A172 (cell line): ENCODE data around the gene DERL3. TPM values are rescaled to one million over a fixed set of nuclear protein-coding genes. Genes with fewer than 3 reads are reported as not detected.
A peak's percentile ranks its signal among the peaks of the same experiment; 100 is the strongest.
"Not testable (repeated sequence)": the region's sequence is repeated elsewhere in the genome, so short reads cannot be mapped to it uniquely, and the experiment has no call there.

Experiments
- DNase-seq: peaks from one replicate; pipeline ENCODE4 v3.0.0-alpha.2; 2015; ENCODE audit warnings: low spot score
- total RNA-seq: library from RNA; depleted of rRNA; stranded (reverse); fragments of >200 nt; shearing (Covaris generic); gene quantifications from 2 replicates; pipeline ENCODE4 v1.2.3, GENCODE V29; 2014; rRNA removed

Gene DERL3
- 0.79 and 1.7 TPM in 2 replicates for total RNA-seq

GRCh38 chr22:23838681-23839468 lies at the start of gene DERL3:
DERL3 (minus strand) TSS chr22:23839006; CDS start chr22:23838987, 19 bp downstream.
- DNase-seq = peak; percentile 95

GRCh38 chr22:23884140-23884539 lies 45.3 kb upstream of the DERL3 start:
- no peak for DNase-seq

- DNase-seq = no peak
These were observed 44.9 kb upstream of the DERL3 start for GRCh38 chr22:23883658-23884057.

GRCh38 chr22:23882370-23882769 lies 43.6 kb upstream of the DERL3 start:
- no peak for DNase-seq

- no peak for DNase-seq
These were observed 39.4 kb upstream of the DERL3 start for GRCh38 chr22:23878219-23878618.

GRCh38 chr22:23877566-23877965 lies 38.8 kb upstream of the DERL3 start:
- no peak for DNase-seq

GRCh38 chr22:23875801-23876200 lies 37.0 kb upstream of the DERL3 start:
- DNase-seq = no peak

GRCh38 chr22:23874871-23875270 lies 36.1 kb upstream of the DERL3 start:
- no peak for DNase-seq

- DNase-seq = no peak
These were observed 29.8 kb upstream of the DERL3 start for GRCh38 chr22:23868580-23868979.

GRCh38 chr22:23864499-23865154 lies 25.8 kb upstream of the DERL3 start:
- not testable (repeated sequence) for DNase-seq

GRCh38 chr22:23862103-23862502 lies 23.3 kb upstream of the DERL3 start:
- no peak for DNase-seq

GRCh38 chr22:23860187-23860586 lies 21.4 kb upstream of the DERL3 start:
- not testable (repeated sequence) for DNase-seq

- DNase-seq = no peak
These were observed 20.4 kb upstream of the DERL3 start for GRCh38 chr22:23859201-23859600.

GRCh38 chr22:23858484-23858815 lies 19.6 kb upstream of the DERL3 start:
- DNase-seq = no peak

- peak; percentile 78 for DNase-seq
These were observed 19.0 kb upstream of the DERL3 start, which contains the start of gene SLC2A11 for GRCh38 chr22:23857606-23858483. SLC2A11 (plus strand) TSS chr22:23857875; CDS start chr22:23858000, 125 bp downstream.

- no peak for DNase-seq
These were observed 18.2 kb upstream of the DERL3 start for GRCh38 chr22:23856721-23857605.

- DNase-seq = no peak
These were observed 11.4 kb upstream of the DERL3 start for GRCh38 chr22:23850136-23850611.

- DNase-seq = peak; percentile 40
These were observed 10.5 kb upstream of the DERL3 start for GRCh38 chr22:23849009-23850006.

- no peak for DNase-seq
These were observed 9.4 kb upstream of the DERL3 start for GRCh38 chr22:23847991-23848864.
